ENCODE measurements around the gene FGF14. TPM values are rescaled to one million over a fixed set of nuclear protein-coding genes. Genes with fewer than 3 reads are reported as not detected.

The FGF14 gene
- total RNA-seq, 1 donor from 2014 or later = 2.0 TPM

GRCh38 chr13:101893021-101893420 lies 508.8 kb downstream of the FGF14 start:
- Histone ChIP-seq H3K4me3 (no peak overlapping the region), H3K27me3 (no peaks in the 10 kb centered on the region), H3K36me3 (no peaks in the 10 kb centered on the region), H3K9me3 (no peaks in the 10 kb centered on the region), H3K4me1 (no peaks in the 10 kb centered on the region), H3K27ac (no peak overlapping the region)
- intact Hi-C loops (cut with DNase I) = no loop called here
- ATAC-seq = no peak
- TF ChIP-seq CTCF (IDR thresholded peaks at IDR 0.05) = no peak
- no peak for DNase-seq

GRCh38 chr13:101892296-101892695 lies 509.6 kb downstream of the FGF14 start:
- TF ChIP-seq CTCF (IDR thresholded peaks at IDR 0.05) = no peak
- DNase-seq (no peak), ATAC-seq (no peak)
- Histone ChIP-seq H3K27me3 (no peaks in the 10 kb centered on the region), H3K4me3 (no peak overlapping the region), H3K27ac (no peak overlapping the region), H3K36me3 (no peaks in the 10 kb centered on the region), H3K4me1 (no peaks in the 10 kb centered on the region), H3K9me3 (no peaks in the 10 kb centered on the region)
- intact Hi-C loops (cut with DNase I) = no loop called here

- H3K27ac ChIP-seq = no peak overlapping the region
- TF ChIP-seq CTCF (IDR thresholded peaks at IDR 0.05) = no peak
- no peaks in the 10 kb centered on the region for H3K4me1 ChIP-seq
- H3K36me3 ChIP-seq = no peaks in the 10 kb centered on the region
- H3K27me3 ChIP-seq = no peaks in the 10 kb centered on the region
- intact Hi-C loops (cut with DNase I) = no loop called here
- no peak for DNase-seq
- no peak for ATAC-seq
- no peak overlapping the region for H3K4me3 ChIP-seq
- H3K9me3 ChIP-seq = no peaks in the 10 kb centered on the region
Observed at GRCh38 chr13:101881593-101881992, 520.3 kb downstream of the FGF14 start.

- intact Hi-C loops (cut with DNase I) = no loop called here
- Histone ChIP-seq H3K4me1 (no peaks in the 10 kb centered on the region), H3K9me3 (no peaks in the 10 kb centered on the region), H3K36me3 (no peaks in the 10 kb centered on the region), H3K27me3 (no peaks in the 10 kb centered on the region), H3K4me3 (no peak overlapping the region), H3K27ac (no peak overlapping the region)
- no peak for TF ChIP-seq CTCF (IDR thresholded peaks at IDR 0.05)
- ATAC-seq = no peak
- DNase-seq = no peak
Observed at GRCh38 chr13:101880581-101880980, 521.3 kb downstream of the FGF14 start.

- ATAC-seq (no peak), DNase-seq (no peak)
- Histone ChIP-seq H3K9me3 (no peaks in the 10 kb centered on the region), H3K27ac (no peak overlapping the region), H3K27me3 (no peaks in the 10 kb centered on the region), H3K4me3 (no peak overlapping the region), H3K36me3 (no peaks in the 10 kb centered on the region), H3K4me1 (no peaks in the 10 kb centered on the region)
- no peak for TF ChIP-seq CTCF (IDR thresholded peaks at IDR 0.05)
- intact Hi-C loops (cut with DNase I) = no loop called here
Observed at GRCh38 chr13:101876951-101877350, 524.9 kb downstream of the FGF14 start.

GRCh38 chr13:101875717-101876393 lies 526.0 kb downstream of the FGF14 start:
- no peaks in the 10 kb centered on the region for H3K9me3 ChIP-seq
- ATAC-seq (no peak), DNase-seq (no peak)
- TF ChIP-seq CTCF (IDR thresholded peaks at IDR 0.05) = no peak
- no peaks in the 10 kb centered on the region for H3K36me3 ChIP-seq
- H3K27me3 ChIP-seq = no peaks in the 10 kb centered on the region
- intact Hi-C loops (cut with DNase I) = no loop called here
- no peak overlapping the region for H3K27ac ChIP-seq
- no peak overlapping the region for H3K4me3 ChIP-seq
- no peaks in the 10 kb centered on the region for H3K4me1 ChIP-seq
